ENCODE results near the gene CAGE1.

CAGE1 gene

GRCh38 chr6:7309050-7309449 lies 80.5 kb downstream of the CAGE1 start:
- CTCF ChIA-PET, result no interaction called here
- no peak for TF ChIP-seq CTCF (IDR thresholded peaks at IDR 0.05; ENCODE audit: control extremely low read depth, extremely low read depth, low read depth, missing control alignments)
- POLR2A ChIA-PET, result interaction anchor here (0.6 kb wide), 1 partner anchor 12 kb away, joined by 6 read pairs; no protein-coding TSS in a partner anchor
- no peak for DNase-seq (ENCODE audit: extremely low spot score)

- no peak for DNase-seq (ENCODE audit: extremely low spot score)
- TF ChIP-seq CTCF (IDR thresholded peaks at IDR 0.05; ENCODE audit: control extremely low read depth, extremely low read depth, low read depth, missing control alignments), result no peak
- CTCF ChIA-PET, result interaction anchor here (1.2 to 3.0 kb wide), 4 partner anchors 26 to 293 kb away, joined by 3 to 9 read pairs (median 5); partner anchors contain the start of genes CAGE1 and RIOK1
- POLR2A ChIA-PET, result no interaction called here
These were observed 82.0 kb downstream of the CAGE1 start for GRCh38 chr6:7307533-7307932.

GRCh38 chr6:7304821-7305220 lies 84.7 kb downstream of the CAGE1 start:
- CTCF ChIA-PET, result interaction anchor here (1.0 to 3.0 kb wide), 4 partner anchors 12 to 29 kb away, joined by 3 to 10 read pairs (median 6); no protein-coding TSS in a partner anchor

GRCh38 chr6:7301702-7302101 lies 87.8 kb downstream of the CAGE1 start:
- DNase-seq (ENCODE audit: extremely low spot score), result no peak
- POLR2A ChIA-PET, result interaction anchor here (0.5 kb wide), 1 partner anchor 17 kb away, joined by 3 read pairs; no protein-coding TSS in a partner anchor
- no peak for TF ChIP-seq CTCF (IDR thresholded peaks at IDR 0.05; ENCODE audit: control extremely low read depth, extremely low read depth, low read depth, missing control alignments)
- CTCF ChIA-PET, result interaction anchor here (2.1 to 3.3 kb wide), 3 partner anchors 10 to 26 kb away, joined by 4 to 17 read pairs (median 7); no protein-coding TSS in a partner anchor

More at GRCh38 chr6:7304821-7305220, 84.7 kb downstream of the CAGE1 start:
- no peak for DNase-seq (ENCODE audit: extremely low spot score)
- POLR2A ChIA-PET, result no interaction called here
- TF ChIP-seq CTCF (IDR thresholded peaks at IDR 0.05; ENCODE audit: control extremely low read depth, extremely low read depth, low read depth, missing control alignments), result no peak

- no peak for DNase-seq (ENCODE audit: extremely low spot score)
- POLR2A ChIA-PET, result no interaction called here
- CTCF ChIA-PET, result interaction anchor here (2.1 to 3.3 kb wide), 3 partner anchors 9 to 25 kb away, joined by 4 to 17 read pairs (median 7); no protein-coding TSS in a partner anchor
- TF ChIP-seq CTCF (IDR thresholded peaks at IDR 0.05; ENCODE audit: control extremely low read depth, extremely low read depth, low read depth, missing control alignments), result no peak
These were observed 88.6 kb downstream of the CAGE1 start for GRCh38 chr6:7300926-7301325.

GRCh38 chr6:7298113-7298512 lies 91.4 kb downstream of the CAGE1 start:
- ChIA-PET POLR2A (interaction anchor here (1.1 kb wide), 1 partner anchor 20 kb away, joined by 3 read pairs; no protein-coding TSS in a partner anchor), CTCF (interaction anchor here (1.7 kb wide), 1 partner anchor 55 kb away, joined by 3 read pairs; no protein-coding TSS in a partner anchor)
- no peak for TF ChIP-seq CTCF (IDR thresholded peaks at IDR 0.05; ENCODE audit: control extremely low read depth, extremely low read depth, low read depth, missing control alignments)
- no peak for DNase-seq (ENCODE audit: extremely low spot score)
